ENCODE results near the gene MBNL1. TPM values are rescaled to one million over a fixed set of nuclear protein-coding genes. Genes with fewer than 3 reads are reported as not detected.

MBNL1 gene
- total and polyA plus RNA-seq, 2 of the 13 experiments (the other 11 are each of a cell fraction or from before 2014, with no cell fraction given), result 27.1 to 55.4 TPM

DNA sequence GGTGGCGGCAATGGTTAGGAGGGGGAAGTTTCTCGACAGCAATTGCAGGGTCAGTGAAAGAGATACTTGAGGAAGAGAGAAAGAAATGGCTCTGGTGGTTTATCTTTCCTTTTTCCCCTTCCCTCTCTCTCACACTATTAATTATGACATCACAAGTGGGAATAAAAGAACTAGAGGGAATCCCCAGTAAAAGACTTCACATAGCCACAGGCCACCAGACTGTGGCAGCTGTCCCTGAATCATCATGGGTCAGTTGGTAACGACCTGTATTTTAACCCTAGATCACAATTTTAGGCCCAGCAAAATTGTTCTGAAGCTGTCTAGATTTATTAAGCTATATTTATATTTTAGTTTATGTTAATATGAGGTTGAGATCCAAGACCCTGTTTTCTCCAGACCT, 40.3 kb downstream of the MBNL1 start:
- in situ Hi-C loops (cut with HindIII; ENCODE audit: extremely low pct_ligation_motif_present, low pct_unique_long_range_greater_than_20kb), result no loop called here
- CTCF ChIA-PET (ENCODE audit: low intra/inter-chr PET ratio, low total read pairs), result no interaction called here
- H4K20me1 ChIP-seq (ENCODE audit: insufficient read depth, low read length), result no peaks in the 10 kb centered on the region
- FAIRE-seq (no peak), DNase-seq (ENCODE audit: low spot score) (no peak), ATAC-seq (no peak)
- intact Hi-C loops (cut with micrococcal nuclease; ENCODE audit: unreplicated experiment), result loop anchor here (10.0 kb wide), 1 partner anchor 136 kb away; no protein-coding TSS in a partner anchor
- H3K27ac ChIP-seq (ENCODE audit: extremely low read length, insufficient read depth, low read length), result no peak overlapping the region
- H3K4me3 ChIP-seq (replicated peaks in 1 of 3; ENCODE audit: insufficient read depth in 1 of 3, low read depth in 2 of 3, low read length in 3 of 3), result no peak overlapping the region
- TF ChIP-seq ZNF543 (CRISPR knock-in tag; IDR thresholded peaks at IDR 0.05) (no peak), ZNF382 (CRISPR knock-in tag; IDR thresholded peaks at IDR 0.05; ENCODE audit: borderline replicate concordance) (no peak), GPN1 (CRISPR knock-in tag; IDR thresholded peaks at IDR 0.05; ENCODE audit: borderline replicate concordance) (no peak), ZNF547 (CRISPR knock-in tag; IDR thresholded peaks at IDR 0.05) (no peak)
- TF ChIP-seq, protein P1, sequence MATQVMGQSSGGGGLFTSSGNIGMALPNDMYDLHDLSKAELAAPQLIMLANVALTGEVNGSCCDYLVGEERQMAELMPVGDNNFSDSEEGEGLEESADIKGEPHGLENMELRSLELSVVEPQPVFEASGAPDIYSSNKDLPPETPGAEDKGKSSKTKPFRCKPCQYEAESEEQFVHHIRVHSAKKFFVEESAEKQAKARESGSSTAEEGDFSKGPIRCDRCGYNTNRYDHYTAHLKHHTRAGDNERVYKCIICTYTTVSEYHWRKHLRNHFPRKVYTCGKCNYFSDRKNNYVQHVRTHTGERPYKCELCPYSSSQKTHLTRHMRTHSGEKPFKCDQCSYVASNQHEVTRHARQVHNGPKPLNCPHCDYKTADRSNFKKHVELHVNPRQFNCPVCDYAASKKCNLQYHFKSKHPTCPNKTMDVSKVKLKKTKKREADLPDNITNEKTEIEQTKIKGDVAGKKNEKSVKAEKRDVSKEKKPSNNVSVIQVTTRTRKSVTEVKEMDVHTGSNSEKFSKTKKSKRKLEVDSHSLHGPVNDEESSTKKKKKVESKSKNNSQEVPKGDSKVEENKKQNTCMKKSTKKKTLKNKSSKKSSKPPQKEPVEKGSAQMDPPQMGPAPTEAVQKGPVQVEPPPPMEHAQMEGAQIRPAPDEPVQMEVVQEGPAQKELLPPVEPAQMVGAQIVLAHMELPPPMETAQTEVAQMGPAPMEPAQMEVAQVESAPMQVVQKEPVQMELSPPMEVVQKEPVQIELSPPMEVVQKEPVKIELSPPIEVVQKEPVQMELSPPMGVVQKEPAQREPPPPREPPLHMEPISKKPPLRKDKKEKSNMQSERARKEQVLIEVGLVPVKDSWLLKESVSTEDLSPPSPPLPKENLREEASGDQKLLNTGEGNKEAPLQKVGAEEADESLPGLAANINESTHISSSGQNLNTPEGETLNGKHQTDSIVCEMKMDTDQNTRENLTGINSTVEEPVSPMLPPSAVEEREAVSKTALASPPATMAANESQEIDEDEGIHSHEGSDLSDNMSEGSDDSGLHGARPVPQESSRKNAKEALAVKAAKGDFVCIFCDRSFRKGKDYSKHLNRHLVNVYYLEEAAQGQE (IDR thresholded peaks at IDR 0.05; ENCODE audit: borderline replicate concordance in 1 of 2, low read depth in 1 of 2, low read length in 2 of 2), result no peak
- TF ChIP-seq, protein P2, sequence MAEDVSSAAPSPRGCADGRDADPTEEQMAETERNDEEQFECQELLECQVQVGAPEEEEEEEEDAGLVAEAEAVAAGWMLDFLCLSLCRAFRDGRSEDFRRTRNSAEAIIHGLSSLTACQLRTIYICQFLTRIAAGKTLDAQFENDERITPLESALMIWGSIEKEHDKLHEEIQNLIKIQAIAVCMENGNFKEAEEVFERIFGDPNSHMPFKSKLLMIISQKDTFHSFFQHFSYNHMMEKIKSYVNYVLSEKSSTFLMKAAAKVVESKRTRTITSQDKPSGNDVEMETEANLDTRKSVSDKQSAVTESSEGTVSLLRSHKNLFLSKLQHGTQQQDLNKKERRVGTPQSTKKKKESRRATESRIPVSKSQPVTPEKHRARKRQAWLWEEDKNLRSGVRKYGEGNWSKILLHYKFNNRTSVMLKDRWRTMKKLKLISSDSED (CRISPR knock-in tag; IDR thresholded peaks at IDR 0.05), result no peak
- H3K9me3 ChIP-seq (ENCODE audit: low read length), result no peaks in the 10 kb centered on the region
- H2AFZ ChIP-seq (ENCODE audit: low read length), result no peak overlapping the region
- no peak overlapping the region for H3K4me2 ChIP-seq (ENCODE audit: low read depth, low read length)
- no peaks in the 10 kb centered on the region for H3K27me3 ChIP-seq (ENCODE audit: control insufficient read depth in 1 of 2, insufficient read depth in 2 of 2, low read length in 2 of 2)
- no peak overlapping the region for H3K9ac ChIP-seq (ENCODE audit: insufficient read depth, low read depth, low read length)
- H3K36me3 ChIP-seq (replicated peaks in 1 of 2; ENCODE audit: control insufficient read depth in 1 of 2, insufficient read depth in 2 of 2, low read length in 2 of 2), result no peaks in the 10 kb centered on the region
- peaks cover 50% of the 10 kb centered on the region for H3K4me1 ChIP-seq (ENCODE audit: insufficient read depth, low read length)
- no TSS peak for BruUV-seq (replicated peaks)
- POLR2A ChIA-PET, result interaction anchor here (0.8 to 1.4 kb wide), 2 partner anchors 10 to 40 kb away, joined by 4 to 5 read pairs; partner anchors contain the start of gene MBNL1
- WGBS (ENCODE audit: low lambda C conversion rate), result 99% methylated on average over 3 of the region's 3 CpGs
- peaks cover 65% of the 10 kb centered on the region for H3K79me2 ChIP-seq (ENCODE audit: insufficient read depth, low read length)
